ENCODE results near the gene FRMD5. TPM values are rescaled to one million over a fixed set of nuclear protein-coding genes. Genes with fewer than 3 reads are reported as not detected.

Gene FRMD5
- total and polyA plus RNA-seq, 2 experiments from 2014 or later = 0.51 to 3.8 TPM

- TF ChIP-seq EZH2phosphoT487 (IDR thresholded peaks at IDR 0.05; ENCODE audit: low read depth, severe bottlenecking, unreplicated experiment) (no peak), EZH2 (IDR thresholded peaks at IDR 0.05; ENCODE audit: borderline replicate concordance) (no peak), CTCF (IDR thresholded peaks at IDR 0.05; ENCODE audit: poor library complexity) (no peak)
- H4K20me1 ChIP-seq (ENCODE audit: insufficient read depth, poor library complexity, severe bottlenecking) = no peaks in the 10 kb centered on the region
- H3K4me1 ChIP-seq (ENCODE audit: insufficient read depth) = no peaks in the 10 kb centered on the region
- no peaks in the 10 kb centered on the region for H3K9me3 ChIP-seq (ENCODE audit: low read depth)
- no peaks in the 10 kb centered on the region for H3K36me3 ChIP-seq (replicated peaks; ENCODE audit: insufficient read depth, low read depth)
- DNase-seq (ENCODE audit: low spot score) = no peak
- no peaks in the 10 kb centered on the region for H3K79me2 ChIP-seq
- H3K9me2 ChIP-seq (replicated peaks; ENCODE audit: insufficient read depth) = no peaks in the 10 kb centered on the region
- no peak overlapping the region for H2AFZ ChIP-seq
- H3K27me3 ChIP-seq = no peaks in the 10 kb centered on the region
- WGBS (ENCODE audit: low lambda C conversion rate, missing lambda C conversion rate) = 59% methylated on average over 4 of the region's 4 CpGs
- H3K4me3 ChIP-seq = no peak overlapping the region
- no peak overlapping the region for H3K27ac ChIP-seq
- H3K4me2 ChIP-seq = no peak overlapping the region
Measured at GRCh38 chr15:43922021-43922420, 273.1 kb downstream of the FRMD5 start.

DNA sequence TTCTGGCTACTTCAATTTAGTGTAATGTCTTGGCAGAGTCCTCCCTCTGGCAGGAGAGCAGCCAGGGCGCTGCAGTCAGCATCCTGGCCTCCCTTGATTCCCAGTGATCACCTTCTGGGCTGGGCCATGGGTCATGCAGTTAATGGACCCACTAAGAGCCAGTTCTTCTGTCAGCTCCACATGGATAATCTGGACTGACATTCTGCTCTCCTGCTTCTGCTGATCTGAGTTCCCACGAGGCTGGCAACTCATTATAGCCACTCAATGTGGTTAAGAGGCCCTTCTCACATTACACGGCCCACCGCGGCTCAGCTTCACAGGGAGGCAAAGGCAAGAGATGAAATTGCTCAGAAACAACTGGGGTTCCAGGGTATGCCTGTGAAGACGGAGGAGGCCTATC is 274.3 kb downstream of the FRMD5 start:
- WGBS (ENCODE audit: low lambda C conversion rate, missing lambda C conversion rate) = 57% methylated on average over 6 of the region's 6 CpGs
- Histone ChIP-seq H3K27ac (no peak overlapping the region), H3K36me3 (replicated peaks; ENCODE audit: insufficient read depth, low read depth) (no peaks in the 10 kb centered on the region), H4K20me1 (ENCODE audit: insufficient read depth, poor library complexity, severe bottlenecking) (no peaks in the 10 kb centered on the region), H2AFZ (no peak overlapping the region), H3K27me3 (no peaks in the 10 kb centered on the region), H3K4me2 (no peak overlapping the region), H3K9me2 (replicated peaks; ENCODE audit: insufficient read depth) (no peaks in the 10 kb centered on the region), H3K4me1 (ENCODE audit: insufficient read depth) (peaks cover 5% of the 10 kb centered on the region), H3K4me3 (no peak overlapping the region), H3K9me3 (ENCODE audit: low read depth) (no peaks in the 10 kb centered on the region), H3K79me2 (no peaks in the 10 kb centered on the region)
- DNase-seq (ENCODE audit: low spot score) = no peak
- TF ChIP-seq CTCF (IDR thresholded peaks at IDR 0.05; ENCODE audit: poor library complexity) = no peak
- no peak for TF ChIP-seq EZH2 (IDR thresholded peaks at IDR 0.05; ENCODE audit: borderline replicate concordance)
- no peak for TF ChIP-seq EZH2phosphoT487 (IDR thresholded peaks at IDR 0.05; ENCODE audit: low read depth, severe bottlenecking, unreplicated experiment)

GRCh38 chr15:43920254-43920600 is 274.8 kb downstream of the FRMD5 start:
- peaks cover 6% of the 10 kb centered on the region for H3K4me1 ChIP-seq (ENCODE audit: insufficient read depth)

More at GRCh38 chr15:43920254-43920600, 274.8 kb downstream of the FRMD5 start:
- Histone ChIP-seq H3K27ac (no peak overlapping the region), H3K4me3 (no peak overlapping the region), H4K20me1 (ENCODE audit: insufficient read depth, poor library complexity, severe bottlenecking) (no peaks in the 10 kb centered on the region), H2AFZ (no peak overlapping the region), H3K9me2 (replicated peaks; ENCODE audit: insufficient read depth) (no peaks in the 10 kb centered on the region), H3K9me3 (ENCODE audit: low read depth) (no peaks in the 10 kb centered on the region), H3K4me2 (no peak overlapping the region), H3K36me3 (replicated peaks; ENCODE audit: insufficient read depth, low read depth) (no peaks in the 10 kb centered on the region), H3K79me2 (no peaks in the 10 kb centered on the region), H3K27me3 (no peaks in the 10 kb centered on the region)
- DNase-seq (ENCODE audit: low spot score) = no peak
- TF ChIP-seq CTCF (IDR thresholded peaks at IDR 0.05; ENCODE audit: poor library complexity) (no peak), EZH2 (IDR thresholded peaks at IDR 0.05; ENCODE audit: borderline replicate concordance) (no peak), EZH2phosphoT487 (IDR thresholded peaks at IDR 0.05; ENCODE audit: low read depth, severe bottlenecking, unreplicated experiment) (no peak)
- WGBS (ENCODE audit: low lambda C conversion rate, missing lambda C conversion rate) = 65% methylated on average over 2 of the region's 2 CpGs
